DOHH2 (cell line): Measurements from ENCODE around the gene AFF4.

Experiments used
- CTCF ChIP-seq: fragments of 200-600 bp; sonication (generic); IDR thresholded peaks from one replicate; pipeline ENCODE4 v1.5.1; 2014; ENCODE audit warnings: antibody characterized with exemption, mild to moderate bottlenecking, low read depth, low read length; ENCODE audit not compliant: poor library complexity, severe bottlenecking
- EZH2phosphoT487 ChIP-seq: fragments of 200-600 bp; sonication (generic); IDR thresholded peaks from 2 replicates; pipeline ENCODE4 v1.6.1; 2017; ENCODE audit warnings: borderline replicate concordance, mild to moderate bottlenecking, antibody characterized with exemption, low read length, moderate library complexity, mixed read lengths

DNA sequence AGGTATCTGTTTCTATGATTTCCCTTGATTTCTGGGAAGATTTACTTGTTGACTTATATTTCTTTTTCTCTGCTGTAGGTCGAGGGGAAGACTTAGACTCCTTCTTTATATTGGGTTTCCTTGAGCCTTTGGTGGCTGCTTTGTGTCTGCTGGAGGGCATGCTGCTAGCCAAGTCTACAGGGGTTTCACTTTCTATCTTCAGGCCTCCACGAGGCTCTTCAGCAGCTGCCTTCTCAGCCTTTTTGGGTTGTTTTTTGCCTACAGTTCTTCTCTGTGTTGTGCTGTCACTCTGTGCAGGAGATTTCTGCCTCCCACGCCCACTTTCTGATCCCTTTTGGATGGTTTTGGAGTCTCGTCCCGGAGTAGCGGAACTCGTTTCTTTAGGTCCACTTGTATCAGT is 66.7 kb downstream of the AFF4 start:
- TF ChIP-seq CTCF, result no peak
- no peak for TF ChIP-seq EZH2phosphoT487
